Common myeloid progenitor, CD34-positive (primary cell): ENCODE results near the gene NFKBIZ.
A peak's percentile ranks its signal among the peaks of the same experiment; 100 is the strongest.
"Not testable (repeated sequence)": the region's sequence is repeated elsewhere in the genome, so short reads cannot be mapped to it uniquely, and the experiment has no call there.

Experiments used
- CTCF ChIA-PET: fragments of 350-600 bp; sonication (Branson Sonifier 250); formaldehyde crosslinking; loops from one replicate; lab custom pipeline; 2021; ENCODE audit warnings: antibody characterized with exemption; lab: Charles Lee
- POLR2A ChIA-PET: fragments of 350-600 bp; sonication (Branson Sonifier 250); formaldehyde crosslinking; loops from one replicate; lab custom pipeline; 2021; ENCODE audit warnings: antibody characterized with exemption; lab: Charles Lee
- DNase-seq, 3 donors: peaks; one replicate each; pipeline versions ENCODE4 v3.0.0 to v3.0.0-alpha.2; 2013
- H3K27ac ChIP-seq, 2 experiments: 1 replicate in 1 of 2; 2 replicates in 1 of 2; pipeline ENCODE4 v1.7.0; 2013; ENCODE audit warnings: inconsistent platforms in 2 of 2, low read length in 2 of 2, mild to moderate bottlenecking in 2 of 2, low read depth in 1 of 2, moderate library complexity in 1 of 2; ENCODE audit not compliant: severe bottlenecking in 2 of 2, insufficient read depth in 1 of 2, poor library complexity in 1 of 2
- H3K27me3 ChIP-seq, 5 experiments: replicated peaks in 2 of 5; 1 replicate in 3 of 5; 2 replicates in 2 of 5; pipeline versions ENCODE4 v1.6.1 to v1.7.0; 2013; ENCODE audit warnings: low read length in 4 of 5, mild to moderate bottlenecking in 2 of 5, moderate library complexity in 2 of 5, inconsistent platforms in 1 of 5; ENCODE audit not compliant: insufficient read depth in 5 of 5, control insufficient read depth in 4 of 5
- H3K36me3 ChIP-seq, 4 experiments: 1 replicate in 2 of 4; 2 replicates in 2 of 4; pipeline versions ENCODE4 v1.6.1 to v1.7.0; 2013; ENCODE audit warnings: low read length in 3 of 4, control low read depth in 1 of 4, mild to moderate bottlenecking in 1 of 4; ENCODE audit not compliant: control insufficient read depth in 4 of 4, insufficient read depth in 4 of 4
- H3K4me1 ChIP-seq, 4 experiments: 1 replicate in 3 of 4; 2 replicates in 1 of 4; pipeline versions ENCODE4 v1.6.1 to v1.7.1; 2013; ENCODE audit warnings: low read length in 3 of 4, mild to moderate bottlenecking in 3 of 4, control low read depth in 1 of 4, inconsistent platforms in 1 of 4, moderate library complexity in 1 of 4; ENCODE audit not compliant: control insufficient read depth in 4 of 4, insufficient read depth in 4 of 4; ENCODE audit errors: control extremely low read depth in 1 of 4
- H3K4me3 ChIP-seq, 7 experiments: 1 replicate in 4 of 7; 2 replicates in 3 of 7; pipeline versions ENCODE4 v1.5.1 to v1.7.0; 2013; ENCODE audit warnings: mild to moderate bottlenecking in 7 of 7, low read length in 6 of 7, moderate library complexity in 6 of 7, inconsistent platforms in 2 of 7, low read depth in 2 of 7, control low read depth in 1 of 7; ENCODE audit not compliant: insufficient read depth in 4 of 7, control insufficient read depth in 1 of 7; ENCODE audit errors: extremely low read depth in 1 of 7
- H3K9me3 ChIP-seq, 5 experiments: 1 replicate in 4 of 5; 2 replicates in 1 of 5; pipeline versions ENCODE4 v1.6.1 to v1.7.1; 2013; ENCODE audit warnings: low read length in 4 of 5, mild to moderate bottlenecking in 2 of 5, inconsistent platforms in 1 of 5, low read depth in 1 of 5, moderate library complexity in 1 of 5; ENCODE audit not compliant: control insufficient read depth in 4 of 5, insufficient read depth in 2 of 5; ENCODE audit errors: control extremely low read depth in 1 of 5
- WGBS: methylation state at CpG from one replicate; pipeline ENCODE4 v1.1.5; 2013; ENCODE audit not compliant: insufficient coverage; 5-methylcytosine and 5-hydroxymethylcytosine counted together

NFKBIZ gene

GRCh38 chr3:101861212-101861788 lies 12.0 kb downstream of the NFKBIZ start:
- DNase-seq, result peak in 2 of 3 donors; percentile 52 to 58
- Histone ChIP-seq H3K9me3 (no peaks in the 10 kb centered on the region), H3K4me1 (peaks cover 0 to 10% (median 4%) of the 10 kb centered on the region in 4 experiments), H3K36me3 (peaks cover 28 to 63% (median 39%) of the 10 kb centered on the region in 4 experiments), H3K4me3 (no peak overlapping the region), H3K27me3 (no peaks in the 10 kb centered on the region), H3K27ac (peak overlapping the region in 1 of 2 experiments; percentile 17)
- ChIA-PET CTCF (interaction anchor here (0.9 to 1.4 kb wide), 4 partner anchors 9 to 364 kb away, joined by 3 to 4 read pairs (median 3); no protein-coding TSS in a partner anchor), POLR2A (no interaction called here)
- WGBS, result 100% methylated on average over 2 of the region's 3 CpGs

DNA sequence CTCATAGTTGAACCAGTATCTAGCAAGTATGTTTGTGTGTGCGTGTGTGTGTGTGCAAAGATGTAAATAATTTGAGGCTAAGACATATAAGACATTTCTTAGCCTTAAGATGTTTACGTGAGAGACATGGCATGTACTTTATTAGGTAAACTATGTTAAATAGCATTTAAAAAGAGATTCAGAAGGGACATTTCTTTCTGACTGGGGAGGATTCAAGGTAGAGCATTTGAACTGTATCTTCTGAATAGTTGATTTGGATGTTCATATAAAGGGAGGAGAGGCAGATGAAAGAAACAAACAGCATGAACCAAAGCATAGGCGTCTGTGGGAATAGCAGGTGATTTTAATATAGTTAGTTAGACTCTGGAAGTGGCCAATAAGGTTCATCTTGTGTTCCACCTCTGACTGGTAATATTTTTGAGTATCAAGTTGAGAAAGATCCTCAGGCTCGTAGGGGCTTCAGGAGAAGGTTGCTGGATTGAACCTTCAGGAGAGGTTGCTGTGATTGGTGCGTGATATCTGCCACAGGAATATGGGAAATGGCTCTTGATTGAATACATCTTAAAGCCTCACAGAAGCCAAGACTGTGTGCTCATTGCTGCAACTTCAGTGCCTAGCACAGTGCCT lies 12.6 kb downstream of the NFKBIZ start:
- H3K4me3 ChIP-seq, result no peak overlapping the region
- WGBS, result 100% methylated on average over 4 of the region's 5 CpGs
- H3K9me3 ChIP-seq, result no peaks in the 10 kb centered on the region
- POLR2A ChIA-PET, result no interaction called here
- peaks cover 0 to 7% (median 3%) of the 10 kb centered on the region in 4 experiments for H3K4me1 ChIP-seq
- CTCF ChIA-PET, result interaction anchor here (0.9 to 1.4 kb wide), 4 partner anchors 9 to 363 kb away, joined by 3 to 4 read pairs (median 3); no protein-coding TSS in a partner anchor
- H3K36me3 ChIP-seq, result peaks cover 27 to 57% (median 37%) of the 10 kb centered on the region in 4 experiments
- peak in 2 of 3 donors; percentile 49 to 51 for DNase-seq
- no peaks in the 10 kb centered on the region for H3K27me3 ChIP-seq
- H3K27ac ChIP-seq, result peak overlapping the region in 1 of 2 experiments; percentile 17

- H3K36me3 ChIP-seq, result peaks cover 20 to 50% (median 30%) of the 10 kb centered on the region in 4 experiments
- DNase-seq, result peak in 2 of 3 donors; percentile 37 to 47
- H3K27me3 ChIP-seq, result no peaks in the 10 kb centered on the region
- WGBS, result 94% methylated on average over 3 of the region's 3 CpGs
- no peaks in the 10 kb centered on the region for H3K9me3 ChIP-seq
- ChIA-PET CTCF (interaction anchor here (1.1 to 2.0 kb wide), 4 partner anchors 20 to 363 kb away, joined by 3 to 5 read pairs (median 4); no protein-coding TSS in a partner anchor), POLR2A (interaction anchor here (1.9 kb wide), 1 partner anchor 317 kb away, joined by 7 read pairs; no protein-coding TSS in a partner anchor)
- peaks cover 0 to 2% (median under 1%) of the 10 kb centered on the region in 4 experiments for H3K4me1 ChIP-seq
- H3K27ac ChIP-seq, result no peak overlapping the region
- no peak overlapping the region for H3K4me3 ChIP-seq
Observed at GRCh38 chr3:101862416-101863165, 13.3 kb downstream of the NFKBIZ start.

- H3K4me3 ChIP-seq, H3K9me3 ChIP-seq, H3K4me1 ChIP-seq, H3K27ac ChIP-seq, DNase-seq, H3K27me3 ChIP-seq, POLR2A ChIA-PET: not testable (repeated sequence)
- 95% methylated on average over 6 of the region's 7 CpGs for WGBS
- peaks cover 10 to 27% (median 12%) of the 10 kb centered on the region in 4 experiments for H3K36me3 ChIP-seq
- CTCF ChIA-PET, result interaction anchor here (1.0 to 2.0 kb wide), 3 partner anchors 18 to 360 kb away, joined by 3 to 5 read pairs (median 3); no protein-coding TSS in a partner anchor
Observed at GRCh38 chr3:101864926-101865325, 15.6 kb downstream of the NFKBIZ start.

DNA sequence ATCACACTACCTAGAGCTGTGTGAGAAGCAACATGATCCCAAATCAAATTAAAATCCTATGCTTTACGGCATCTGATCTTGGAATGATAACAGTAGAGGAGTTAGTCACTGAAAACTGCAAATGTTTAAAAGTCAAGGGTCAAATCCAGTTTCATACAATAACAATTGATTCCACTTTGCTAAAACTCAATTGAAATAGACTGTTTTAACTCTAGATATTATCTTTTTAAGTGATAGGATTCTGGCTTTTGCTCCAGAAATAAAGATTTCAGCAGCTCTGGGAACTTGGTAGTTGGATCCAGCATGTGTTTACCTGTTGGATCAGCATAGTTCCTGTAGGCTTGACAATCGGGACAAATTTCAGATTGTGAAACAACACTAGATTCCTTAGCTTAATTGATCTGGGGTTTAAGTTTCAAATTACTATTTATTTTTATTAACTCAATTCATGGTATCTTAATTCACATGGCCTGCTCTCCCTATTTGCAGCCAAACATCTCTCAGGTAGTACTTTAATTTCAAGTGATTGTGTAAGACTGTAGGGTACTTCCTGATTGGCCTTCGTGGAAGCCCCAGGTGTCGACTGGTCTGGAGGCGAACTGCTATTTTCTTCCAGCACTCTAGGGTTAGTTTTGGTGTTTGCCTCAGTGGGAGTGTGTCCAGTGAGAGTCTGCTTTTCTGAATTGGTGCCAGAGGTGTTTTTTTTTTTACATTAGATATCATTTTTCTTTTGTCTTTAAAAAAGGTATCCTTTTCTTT lies 16.6 kb downstream of the NFKBIZ start:
- no peaks in the 10 kb centered on the region for H3K4me1 ChIP-seq
- peak in 1 of 3 donors; percentile 27 for DNase-seq
- H3K36me3 ChIP-seq, result peaks cover 3 to 18% (median 8%) of the 10 kb centered on the region in 4 experiments
- H3K27me3 ChIP-seq, result no peaks in the 10 kb centered on the region
- CTCF ChIA-PET, result interaction anchor here (1.0 to 1.3 kb wide), 3 partner anchors 45 to 359 kb away, joined by 3 read pairs; no protein-coding TSS in a partner anchor
- H3K27ac ChIP-seq, result no peak overlapping the region
- 94% methylated on average over 3 of the region's 5 CpGs for WGBS
- no peak overlapping the region for H3K4me3 ChIP-seq
- POLR2A ChIA-PET, result no interaction called here
- no peaks in the 10 kb centered on the region for H3K9me3 ChIP-seq

DNA sequence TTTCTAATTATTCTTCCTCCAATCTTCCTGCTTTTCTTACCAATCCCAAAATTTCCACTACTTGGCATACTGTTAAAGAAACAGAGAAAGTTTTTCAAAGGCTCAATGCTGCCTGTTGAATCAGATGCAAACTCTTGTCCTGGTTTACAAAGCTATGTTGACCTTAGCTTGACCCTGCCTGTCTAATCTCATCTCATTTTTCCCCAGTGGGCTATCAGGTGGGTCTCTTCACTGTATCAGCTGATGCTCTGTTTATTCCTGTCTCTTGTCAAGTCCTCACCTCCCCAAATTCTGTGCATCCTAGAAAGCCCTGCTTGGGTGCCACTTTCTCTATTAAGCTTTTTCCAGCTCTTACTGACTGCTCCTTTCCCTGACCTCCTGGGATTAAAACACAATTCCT lies 18.2 kb downstream of the NFKBIZ start:
- H3K4me1 ChIP-seq, result no peaks in the 10 kb centered on the region
- ChIA-PET POLR2A (no interaction called here), CTCF (interaction anchor here (0.7 to 1.7 kb wide), 6 partner anchors 8 to 358 kb away, joined by 3 to 5 read pairs (median 3); no protein-coding TSS in a partner anchor)
- no peak overlapping the region for H3K4me3 ChIP-seq
- no peaks in the 10 kb centered on the region for H3K9me3 ChIP-seq
- H3K36me3 ChIP-seq, result peaks cover 0 to 3% (median 3%) of the 10 kb centered on the region in 4 experiments
- H3K27ac ChIP-seq, result no peak overlapping the region
- no peaks in the 10 kb centered on the region for H3K27me3 ChIP-seq
- DNase-seq, result no peak
